T-helper 1 cell treated with Interleukin-12 subunit alpha and Interleukin-12 subunit beta and Interleukin-4 antibody, amounts not matched to agents 30 μg/mL and 1 μg/mL, for 36 hours (primary cell): ENCODE measurements around the gene PRCC.
"Not testable (repeated sequence)": the region's sequence is repeated elsewhere in the genome, so short reads cannot be mapped to it uniquely, and the experiment has no call there.

Experiments
- H3K27ac Mint-ChIP-seq: one replicate; pipeline ENCODE4 v1.8.0; 2021; ENCODE audit warnings: mild to moderate bottlenecking, mixed read lengths
- H3K27me3 Mint-ChIP-seq: one replicate; pipeline ENCODE4 v1.8.0; 2021; ENCODE audit warnings: low read depth, mixed read lengths
- H3K36me3 Mint-ChIP-seq: one replicate; pipeline ENCODE4 v1.8.0; 2021; ENCODE audit warnings: low read depth, mixed read lengths
- H3K4me1 Mint-ChIP-seq: one replicate; pipeline ENCODE4 v1.8.0; 2021; ENCODE audit warnings: low read depth, mixed read lengths
- H3K4me3 Mint-ChIP-seq: one replicate; pipeline ENCODE4 v1.8.0; 2021; ENCODE audit warnings: mild to moderate bottlenecking, moderate library complexity, mixed read lengths
- H3K9me3 Mint-ChIP-seq: one replicate; pipeline ENCODE4 v1.8.0; 2021; ENCODE audit warnings: mixed read lengths

PRCC gene

DNA sequence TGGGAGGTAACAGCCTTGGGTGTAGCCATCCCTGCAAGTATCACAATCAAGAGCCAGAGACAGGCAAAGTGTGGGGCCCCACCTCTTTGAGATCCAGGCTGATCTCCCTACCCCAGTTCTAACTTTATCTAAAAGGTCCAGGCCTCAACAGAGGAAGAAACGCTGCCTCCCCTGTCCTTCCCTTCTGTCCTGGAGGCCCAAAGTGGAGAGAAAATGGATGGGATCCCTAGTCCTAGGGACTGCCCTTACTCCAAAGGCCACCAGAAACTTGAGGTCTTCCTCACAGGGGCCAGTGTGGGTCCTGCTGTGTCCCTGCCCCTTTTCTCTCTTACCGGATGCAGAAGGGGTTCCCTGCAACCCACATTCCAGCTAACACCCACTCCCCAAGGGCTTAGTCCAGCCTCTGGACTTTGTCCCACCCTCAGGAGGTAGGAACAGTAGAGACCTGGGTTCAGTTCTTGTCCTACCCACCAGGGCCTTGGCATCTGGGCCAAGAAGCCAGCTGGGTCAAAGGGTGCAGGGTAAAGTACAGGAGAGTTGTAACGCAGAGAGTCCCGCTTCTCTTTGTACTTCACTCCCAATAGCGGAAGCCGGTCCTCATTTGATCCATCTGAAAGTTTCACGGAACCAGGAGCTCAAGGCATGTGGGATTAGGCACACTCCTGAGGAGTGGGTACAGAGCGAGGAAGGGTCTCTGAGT lies 17.8 kb upstream of the PRCC start:
- no peaks in the 10 kb centered on the region for H3K9me3 Mint-ChIP-seq
- H3K36me3 Mint-ChIP-seq = peaks cover 19% of the 10 kb centered on the region
- H3K27ac Mint-ChIP-seq = peak overlapping the region; percentile 93
- H3K4me1 Mint-ChIP-seq = peaks cover 55% of the 10 kb centered on the region
- H3K27me3 Mint-ChIP-seq = no peaks in the 10 kb centered on the region
- H3K4me3 Mint-ChIP-seq = peak overlapping the region; percentile 98

DNA sequence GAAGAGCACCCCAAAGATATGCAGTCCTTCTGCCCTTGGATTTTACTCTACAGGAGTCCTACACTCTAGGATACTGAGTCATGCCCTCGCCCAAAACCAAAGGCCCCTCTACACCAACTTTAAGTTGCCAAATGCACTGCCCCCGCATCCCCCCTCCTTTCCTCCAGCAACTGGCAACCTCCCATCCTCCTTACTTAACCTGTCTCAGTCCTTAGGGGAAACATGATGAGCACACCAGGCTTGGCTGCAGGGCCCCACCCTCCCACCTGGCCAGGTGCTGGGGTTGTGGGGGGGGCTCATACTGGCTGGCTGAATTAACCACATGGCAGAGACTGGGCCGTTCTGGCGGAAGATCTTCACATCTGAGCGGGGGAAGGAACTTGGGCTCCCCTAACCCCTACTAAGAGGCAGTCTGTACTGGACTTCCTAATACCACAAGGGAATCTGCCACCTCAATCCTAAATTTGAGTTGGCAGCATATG lies 17.1 kb upstream of the PRCC start:
- peak overlapping the region; percentile 98 for H3K4me3 Mint-ChIP-seq
- peak overlapping the region; percentile 93 for H3K27ac Mint-ChIP-seq
- H3K4me1 Mint-ChIP-seq = peaks cover 51% of the 10 kb centered on the region
- no peaks in the 10 kb centered on the region for H3K27me3 Mint-ChIP-seq
- H3K36me3 Mint-ChIP-seq = peaks cover 16% of the 10 kb centered on the region
- H3K9me3 Mint-ChIP-seq = no peaks in the 10 kb centered on the region

DNA sequence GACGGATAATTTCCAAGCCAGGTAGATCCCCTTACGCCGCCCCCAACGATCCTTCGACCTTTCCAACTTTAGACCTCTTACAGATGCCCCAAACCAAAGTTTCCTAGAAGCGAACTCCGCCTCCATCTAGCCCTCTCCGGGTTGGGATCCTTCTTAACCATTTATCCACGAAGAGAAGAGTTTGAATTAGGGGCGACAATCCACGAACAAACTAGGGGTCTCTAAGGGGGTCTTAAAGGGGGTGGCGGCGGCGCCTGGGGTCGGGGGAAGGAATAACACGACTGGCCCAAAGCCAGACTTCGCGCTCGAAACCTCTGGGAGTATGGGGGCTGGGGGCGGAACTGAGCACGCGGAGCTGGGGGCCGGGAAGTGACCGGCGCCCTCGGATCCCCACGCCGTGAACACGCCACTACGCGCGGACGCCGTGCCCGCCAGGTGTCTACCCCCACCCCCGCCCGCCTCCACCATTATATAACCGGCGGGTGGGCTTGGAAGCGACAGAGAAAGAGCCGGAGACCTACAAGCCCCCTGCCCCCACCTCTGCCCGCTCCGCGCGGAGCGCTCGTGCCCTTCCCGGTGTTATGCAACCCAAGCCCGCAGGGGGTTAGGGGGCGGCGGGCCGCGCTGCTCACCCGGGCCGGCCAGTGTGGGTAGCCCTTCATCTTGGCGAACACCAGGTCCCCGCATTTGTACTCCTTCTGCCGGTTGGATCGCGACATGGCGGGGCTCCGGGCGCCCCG lies 16.5 kb upstream of the PRCC start:
- Mint-ChIP-seq H3K27me3 (no peaks in the 10 kb centered on the region), H3K27ac (peak overlapping the region; percentile 93), H3K9me3 (no peaks in the 10 kb centered on the region), H3K4me3 (peak overlapping the region; percentile 98), H3K36me3 (peaks cover 11% of the 10 kb centered on the region), H3K4me1 (peaks cover 44% of the 10 kb centered on the region)

DNA sequence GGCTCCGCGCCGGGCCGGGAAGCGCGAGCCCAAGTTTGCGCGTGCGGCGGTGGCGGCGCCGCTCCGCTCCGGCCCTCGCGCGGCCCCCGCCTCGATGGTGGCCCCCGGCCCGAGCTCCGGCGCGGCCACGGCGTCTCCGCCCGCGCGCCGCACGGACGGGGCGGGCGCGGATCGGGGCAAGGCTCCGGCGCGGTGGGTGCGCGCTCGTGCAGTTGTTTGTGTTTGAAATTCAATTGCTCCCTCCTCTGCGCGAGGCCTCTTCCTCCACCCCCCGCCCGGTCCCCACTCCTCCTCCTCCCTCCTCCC lies 15.9 kb upstream of the PRCC start, which contains the start of gene HDGF:
Gene HDGF (minus strand): TSS at position 225 of the 306 bp plus-strand sequence. CDS start 246 bp downstream, outside the sequence.
- Mint-ChIP-seq H3K27me3 (no peaks in the 10 kb centered on the region), H3K4me1 (peaks cover 39% of the 10 kb centered on the region), H3K27ac (peak within 1 kb of the TSS; percentile 93), H3K4me3 (peak within 1 kb of the TSS; percentile 98), H3K9me3 (no peaks in the 10 kb centered on the region), H3K36me3 (peaks cover 9% of the 10 kb centered on the region)

- H3K9me3 Mint-ChIP-seq = no peaks in the 10 kb centered on the region
- H3K36me3 Mint-ChIP-seq = peaks cover 9% of the 10 kb centered on the region
- peak overlapping the region; percentile 93 for H3K4me3 Mint-ChIP-seq
- H3K27ac Mint-ChIP-seq = peak overlapping the region; percentile 91
- H3K27me3 Mint-ChIP-seq = no peaks in the 10 kb centered on the region
- peaks cover 36% of the 10 kb centered on the region for H3K4me1 Mint-ChIP-seq
Observed at GRCh38 chr1:156751757-156752481, 15.4 kb upstream of the PRCC start.

GRCh38 chr1:156752843-156753482 lies 14.4 kb upstream of the PRCC start:
- no peaks in the 10 kb centered on the region for H3K9me3 Mint-ChIP-seq
- H3K27me3 Mint-ChIP-seq = no peaks in the 10 kb centered on the region
- peak overlapping the region; percentile 67 for H3K27ac Mint-ChIP-seq
- H3K4me3 Mint-ChIP-seq = peak overlapping the region; percentile 93
- H3K36me3 Mint-ChIP-seq = peaks cover 7% of the 10 kb centered on the region
- peaks cover 27% of the 10 kb centered on the region for H3K4me1 Mint-ChIP-seq

DNA sequence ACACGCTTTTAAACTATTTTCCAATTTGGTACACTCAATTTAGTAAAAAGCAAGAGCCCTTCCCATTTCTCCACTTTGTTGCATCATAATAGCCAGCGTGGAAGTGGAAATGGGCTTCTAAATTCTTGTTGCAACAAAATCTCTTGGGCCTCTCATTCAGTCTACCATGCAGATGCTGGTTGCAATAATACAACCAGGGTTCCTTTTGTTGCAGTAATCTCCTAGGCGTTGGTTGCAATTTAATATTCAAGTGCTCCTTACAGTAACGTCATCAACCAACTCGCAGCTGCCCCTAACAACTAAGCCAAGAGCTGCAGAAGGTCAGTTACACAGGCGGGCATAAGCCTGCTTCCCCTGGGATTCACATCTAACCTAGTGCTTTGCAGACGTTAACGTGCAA lies 13.1 kb upstream of the PRCC start:
- H3K4me3 Mint-ChIP-seq = no peak overlapping the region
- peaks cover 15% of the 10 kb centered on the region for H3K4me1 Mint-ChIP-seq
- no peaks in the 10 kb centered on the region for H3K27me3 Mint-ChIP-seq
- peaks cover 3% of the 10 kb centered on the region for H3K36me3 Mint-ChIP-seq
- no peaks in the 10 kb centered on the region for H3K9me3 Mint-ChIP-seq
- no peak overlapping the region for H3K27ac Mint-ChIP-seq

GRCh38 chr1:156755527-156755950 lies 11.8 kb upstream of the PRCC start:
- Mint-ChIP-seq H3K4me1 (peaks cover 7% of the 10 kb centered on the region), H3K9me3 (no peaks in the 10 kb centered on the region)

GRCh38 chr1:156756355-156756754 lies 11.0 kb upstream of the PRCC start:
- peaks cover 3% of the 10 kb centered on the region for H3K36me3 Mint-ChIP-seq
- H3K4me1 Mint-ChIP-seq = peaks cover 7% of the 10 kb centered on the region

More at GRCh38 chr1:156755527-156755950, 11.8 kb upstream of the PRCC start:
- H3K36me3 Mint-ChIP-seq = peaks cover 3% of the 10 kb centered on the region
- H3K27me3 Mint-ChIP-seq = no peaks in the 10 kb centered on the region
- no peak overlapping the region for H3K27ac Mint-ChIP-seq
- H3K4me3 Mint-ChIP-seq = no peak overlapping the region

DNA sequence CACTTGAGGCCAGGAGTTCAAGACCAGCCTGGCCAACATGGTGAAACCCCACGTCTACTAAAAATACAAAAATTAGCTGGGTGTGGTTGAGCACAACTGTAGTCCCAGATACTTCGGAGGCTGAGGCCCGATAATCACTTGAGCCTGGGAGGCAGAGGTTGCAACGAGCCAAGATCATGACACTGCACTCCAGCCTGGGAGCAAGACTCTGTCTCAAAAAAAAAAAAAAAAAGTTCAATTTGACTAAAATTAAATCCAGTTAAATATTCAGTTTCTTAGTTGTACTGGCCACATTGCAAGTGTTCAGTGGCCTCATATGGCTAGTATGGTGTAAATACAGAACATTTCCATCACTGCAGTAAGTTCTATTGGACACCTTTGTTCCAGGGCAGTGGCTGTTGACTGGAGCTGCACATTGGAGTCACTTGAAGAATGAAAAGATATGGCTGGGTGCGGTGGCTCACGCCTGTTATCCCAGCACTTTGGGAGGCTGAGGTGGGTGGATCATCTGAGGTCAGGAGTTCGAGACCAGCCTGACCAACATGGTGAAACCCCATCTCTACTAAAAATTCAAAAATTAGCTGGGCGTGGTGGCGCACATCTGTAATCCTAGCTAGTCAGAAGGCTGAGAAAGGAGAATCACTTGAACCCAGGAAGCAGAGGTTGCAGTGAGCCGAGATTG lies 9.6 kb upstream of the PRCC start:
- not testable (repeated sequence) for H3K4me1 Mint-ChIP-seq, H3K27ac Mint-ChIP-seq, H3K9me3 Mint-ChIP-seq, H3K4me3 Mint-ChIP-seq, H3K27me3 Mint-ChIP-seq, H3K36me3 Mint-ChIP-seq

More at GRCh38 chr1:156756355-156756754, 11.0 kb upstream of the PRCC start:
- no peaks in the 10 kb centered on the region for H3K27me3 Mint-ChIP-seq
- H3K4me3 Mint-ChIP-seq = no peak overlapping the region
- no peaks in the 10 kb centered on the region for H3K9me3 Mint-ChIP-seq
- no peak overlapping the region for H3K27ac Mint-ChIP-seq

DNA sequence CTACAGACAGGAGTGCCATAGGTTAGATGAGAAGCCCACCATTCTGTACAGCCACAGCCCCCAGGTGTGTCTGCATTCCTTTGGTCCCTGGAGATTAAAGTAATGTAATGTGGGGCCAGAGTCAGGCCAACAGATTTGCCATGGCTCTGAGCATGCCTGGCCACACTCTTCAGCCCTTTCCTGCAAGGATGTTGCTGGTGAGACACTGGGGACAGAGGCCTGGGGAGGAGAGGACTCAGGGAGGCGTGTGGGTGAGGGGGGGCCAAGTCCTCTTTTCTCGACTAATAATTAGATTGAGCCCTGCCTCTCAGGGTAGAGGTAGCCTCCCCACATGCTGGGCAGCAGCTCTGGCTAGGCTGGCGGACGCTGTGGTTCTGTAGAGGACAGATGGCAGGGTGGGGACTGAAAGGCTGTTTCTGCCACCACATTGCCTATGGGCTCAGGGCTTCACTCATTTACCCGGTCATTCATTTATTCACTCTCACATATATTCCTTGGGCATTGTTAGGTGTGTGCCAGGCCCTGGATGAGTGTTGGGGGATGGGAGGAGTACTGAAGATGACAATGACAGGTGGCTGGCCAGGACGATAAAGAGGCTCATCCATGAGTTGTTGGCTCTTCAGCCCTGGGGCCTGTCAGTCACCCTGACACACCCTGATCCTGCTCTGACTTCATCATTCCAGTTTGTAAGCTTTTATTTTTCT lies 7.1 kb upstream of the PRCC start:
- Mint-ChIP-seq H3K4me3 (no peak overlapping the region), H3K27me3 (no peaks in the 10 kb centered on the region), H3K36me3 (peaks cover 2% of the 10 kb centered on the region), H3K4me1 (no peaks in the 10 kb centered on the region), H3K27ac (no peak overlapping the region), H3K9me3 (no peaks in the 10 kb centered on the region)

GRCh38 chr1:156760796-156761104 lies 6.6 kb upstream of the PRCC start:
- Mint-ChIP-seq H3K4me1 (no peaks in the 10 kb centered on the region), H3K36me3 (peaks cover 2% of the 10 kb centered on the region), H3K27me3 (no peaks in the 10 kb centered on the region)

GRCh38 chr1:156765136-156765535 lies 2.2 kb upstream of the PRCC start:
- H3K4me1 Mint-ChIP-seq = peaks cover 22% of the 10 kb centered on the region
- H3K27ac Mint-ChIP-seq, H3K27me3 Mint-ChIP-seq, H3K9me3 Mint-ChIP-seq, H3K36me3 Mint-ChIP-seq, H3K4me3 Mint-ChIP-seq: not testable (repeated sequence)

More at GRCh38 chr1:156760796-156761104, 6.6 kb upstream of the PRCC start:
- H3K27ac Mint-ChIP-seq = no peak overlapping the region
- H3K4me3 Mint-ChIP-seq = no peak overlapping the region
- no peaks in the 10 kb centered on the region for H3K9me3 Mint-ChIP-seq
